ENCODE measurements around the gene CYTH2.

Gene CYTH2

GRCh38 chr19:48496959-48497727 lies 28.0 kb downstream of the CYTH2 start:
- no peak for DNase-seq

- DNase-seq = no peak
These were observed 28.8 kb downstream of the CYTH2 start for GRCh38 chr19:48497728-48498594.

- DNase-seq = no peak
These were observed 29.6 kb downstream of the CYTH2 start for GRCh38 chr19:48498595-48499311.

DNA sequence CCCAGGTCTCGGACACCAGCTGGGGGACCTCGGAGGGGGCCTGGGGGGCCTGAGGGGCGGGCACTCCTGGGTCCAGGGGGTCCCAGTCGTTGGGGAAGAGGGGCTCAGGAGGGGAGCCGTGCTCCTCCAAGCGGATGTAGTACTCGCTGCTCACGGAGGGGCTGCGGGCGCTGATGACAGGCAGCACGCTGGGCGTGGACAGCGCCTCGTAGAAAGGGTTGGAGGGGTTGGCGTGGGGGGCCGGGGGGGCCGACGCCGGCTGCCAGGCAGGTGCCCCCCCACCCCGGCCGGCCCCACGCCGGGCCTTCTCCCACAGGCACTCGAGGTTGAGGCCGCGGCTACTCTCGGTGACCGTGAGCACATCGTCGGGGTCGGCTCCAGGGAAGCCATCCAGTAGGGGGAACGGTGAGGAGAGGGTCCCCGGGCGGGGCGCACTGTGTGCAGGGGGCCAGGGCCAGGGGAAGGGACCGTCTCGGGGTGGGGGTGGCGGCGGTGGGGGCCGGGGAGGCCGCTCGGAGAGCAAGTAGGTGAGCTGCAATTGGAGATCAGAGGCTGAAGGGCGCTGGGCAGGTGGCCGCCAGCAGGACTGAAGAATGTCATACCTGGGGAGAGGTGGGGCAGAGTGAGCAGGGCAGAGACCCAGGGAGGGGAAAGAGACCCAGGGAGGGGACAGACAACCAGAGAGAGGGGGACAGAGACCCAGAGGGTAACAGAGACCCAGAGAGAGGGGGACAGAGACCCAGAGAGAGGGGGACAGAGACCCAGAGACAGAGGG lies 30.3 kb downstream of the CYTH2 start:
- no peak for DNase-seq

DNA sequence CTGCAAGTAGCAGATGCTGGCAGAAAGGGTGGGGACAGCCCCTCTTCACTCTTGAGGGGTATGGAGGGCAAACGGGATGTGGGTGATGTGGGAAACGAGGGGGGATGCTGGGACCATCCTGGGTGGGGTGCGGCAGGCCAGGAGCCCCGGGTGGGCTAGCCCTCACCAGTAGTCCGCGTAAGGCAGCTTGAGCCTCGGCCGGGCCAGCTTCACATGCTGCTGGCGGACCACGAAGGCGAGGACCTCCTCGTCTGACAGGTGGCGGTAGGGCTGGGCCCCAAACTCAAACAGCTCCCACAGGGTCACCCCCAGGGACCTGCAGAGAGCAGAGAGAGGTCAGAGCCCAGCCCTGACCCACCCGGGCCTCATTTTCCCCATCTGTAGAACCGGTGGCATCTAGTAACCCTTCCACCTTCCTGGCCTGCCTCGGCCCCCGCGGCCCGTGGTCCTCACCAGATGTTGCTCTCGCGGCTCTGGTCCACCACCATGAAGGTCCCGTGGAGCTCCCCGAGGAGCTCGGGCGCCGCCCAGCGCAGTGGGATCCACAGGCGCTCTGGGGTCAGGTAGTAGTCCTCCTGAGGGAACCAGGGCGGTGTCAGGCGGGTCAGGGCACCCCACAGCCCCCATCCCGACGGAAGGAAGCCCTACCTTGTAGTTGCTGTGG lies 31.8 kb downstream of the CYTH2 start:
- no peak for DNase-seq

DNA sequence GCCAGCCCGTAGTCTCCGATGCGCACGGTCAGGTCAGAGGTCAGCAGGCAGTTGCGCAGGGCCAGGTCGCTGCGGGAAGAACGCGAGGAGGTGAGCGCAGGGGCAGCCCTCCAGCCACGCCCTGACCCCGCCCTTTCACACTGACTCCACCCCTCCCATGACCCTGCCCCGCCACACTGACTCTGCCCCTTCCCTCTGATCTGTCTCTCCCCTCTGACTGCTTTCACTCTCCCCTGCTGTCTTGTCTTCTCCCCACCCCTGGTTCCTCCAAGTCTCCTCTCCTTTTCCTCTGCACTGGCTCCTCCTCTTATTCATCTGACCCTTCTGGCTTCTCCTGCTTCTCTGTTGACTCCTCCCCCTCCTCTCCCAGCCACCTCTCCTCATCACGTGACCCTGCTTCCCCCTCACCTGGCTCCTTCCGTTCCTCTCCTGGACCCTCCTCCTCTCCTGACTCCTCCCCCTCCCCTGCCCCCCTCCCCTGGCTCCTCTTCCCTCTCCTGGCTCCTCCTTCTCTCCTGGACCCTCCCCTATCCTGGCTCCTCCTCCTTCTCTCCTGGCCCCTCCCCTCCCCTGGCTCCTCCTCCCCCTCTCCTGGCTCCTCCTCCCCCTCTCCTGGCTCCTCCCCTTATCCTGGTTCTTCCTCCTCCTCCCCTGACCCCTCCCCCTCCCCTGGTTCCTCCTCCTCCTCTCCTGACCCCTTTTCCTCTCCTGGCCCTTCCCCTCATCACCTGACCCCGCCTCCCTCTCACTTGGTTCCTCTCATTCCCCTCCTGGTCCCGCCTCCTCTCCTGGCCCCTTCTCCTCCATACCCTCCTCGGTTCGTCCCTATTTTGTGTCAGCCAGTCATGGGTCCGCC lies 32.6 kb downstream of the CYTH2 start:
- DNase-seq = peak; percentile 84 to 86

DNA sequence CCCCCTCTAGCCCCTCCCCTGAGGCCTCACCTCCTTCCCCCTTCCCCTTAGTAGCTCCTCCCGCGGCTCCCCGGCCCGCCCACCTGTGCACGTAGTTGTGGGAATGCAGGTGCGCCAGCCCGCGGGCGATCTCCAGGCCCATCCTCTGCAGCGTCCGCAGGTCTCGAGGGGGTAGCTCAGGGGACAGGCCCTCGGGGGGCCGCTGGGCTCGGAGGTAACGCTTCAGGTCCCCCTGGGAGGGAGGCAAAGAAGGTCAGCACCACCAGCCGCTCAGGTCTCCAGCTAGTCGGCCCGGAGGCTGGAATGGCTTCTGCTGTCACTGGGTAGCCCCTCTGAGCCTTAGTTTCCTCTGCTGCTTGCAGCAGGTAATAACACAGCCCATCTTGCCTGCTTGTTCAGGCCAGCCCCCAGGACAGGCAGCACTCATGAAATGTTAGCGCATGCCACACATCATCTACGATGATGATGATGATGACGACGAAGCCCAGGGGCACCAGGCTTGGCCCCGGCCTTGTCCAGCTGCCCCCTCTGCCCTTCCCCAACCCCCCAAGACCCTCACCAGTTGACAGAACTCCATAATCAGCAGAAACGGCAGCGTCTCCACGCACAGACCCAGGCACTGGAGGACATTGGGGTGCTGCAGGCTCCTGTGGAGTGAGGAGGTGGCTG lies 33.3 kb downstream of the CYTH2 start:
- DNase-seq = no peak

DNA sequence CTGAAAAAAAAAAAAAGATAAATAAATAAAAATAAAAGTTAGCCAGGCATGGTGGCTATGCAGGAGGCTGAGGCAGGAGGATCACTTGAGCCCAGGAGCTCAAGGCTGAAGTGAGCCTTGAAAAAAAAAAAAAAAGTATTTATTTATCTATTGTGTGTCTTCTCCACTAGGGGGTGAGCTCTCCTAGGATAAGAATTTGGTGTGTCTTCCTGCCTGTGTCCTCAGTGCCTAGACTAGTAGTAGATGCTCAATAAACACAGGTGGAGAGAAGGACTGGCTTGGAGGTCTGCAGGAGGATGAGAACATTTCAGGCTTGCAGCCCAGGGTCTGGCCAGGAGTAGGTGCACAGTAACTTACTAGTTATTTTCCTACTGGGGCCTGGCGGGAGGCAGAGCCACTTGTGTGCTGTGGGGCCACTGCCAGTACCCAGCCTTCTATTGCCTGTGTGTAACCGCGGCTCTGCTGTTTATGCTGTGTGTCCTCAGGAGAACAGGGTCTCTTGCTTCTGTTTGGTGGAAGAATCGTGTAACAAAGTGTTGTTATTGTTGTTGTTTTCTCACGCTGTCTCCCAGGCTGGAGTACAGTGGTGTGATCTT lies 37.1 kb downstream of the CYTH2 start:
- DNase-seq = peak in 1 of 2 donors; percentile 76

DNA sequence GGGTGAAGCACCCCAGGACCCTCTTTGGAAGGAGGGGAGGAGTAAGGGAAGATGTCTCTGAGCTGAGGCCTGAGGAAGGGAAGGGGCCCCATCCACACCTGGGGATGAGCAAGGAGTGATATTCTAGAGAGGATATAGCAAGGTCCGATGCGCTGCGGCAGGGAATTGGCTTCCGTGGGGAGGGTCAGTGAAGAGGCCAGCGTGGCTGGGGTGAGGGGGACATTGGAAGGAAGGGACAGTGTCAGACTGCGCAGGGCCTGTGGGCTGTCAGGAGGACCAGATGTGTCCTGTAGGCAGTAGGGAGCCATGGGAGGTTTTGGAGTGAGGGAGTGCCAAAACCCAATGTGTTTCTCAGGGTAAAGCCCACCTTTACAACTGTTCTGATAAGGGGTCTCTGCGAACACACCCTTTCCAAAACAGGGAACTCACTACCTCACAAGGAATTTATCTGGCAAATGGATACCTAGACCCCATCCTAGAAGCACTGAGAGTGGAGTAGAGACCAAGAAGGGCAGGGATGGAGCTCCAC lies 38.8 kb downstream of the CYTH2 start:
- DNase-seq = no peak

DNA sequence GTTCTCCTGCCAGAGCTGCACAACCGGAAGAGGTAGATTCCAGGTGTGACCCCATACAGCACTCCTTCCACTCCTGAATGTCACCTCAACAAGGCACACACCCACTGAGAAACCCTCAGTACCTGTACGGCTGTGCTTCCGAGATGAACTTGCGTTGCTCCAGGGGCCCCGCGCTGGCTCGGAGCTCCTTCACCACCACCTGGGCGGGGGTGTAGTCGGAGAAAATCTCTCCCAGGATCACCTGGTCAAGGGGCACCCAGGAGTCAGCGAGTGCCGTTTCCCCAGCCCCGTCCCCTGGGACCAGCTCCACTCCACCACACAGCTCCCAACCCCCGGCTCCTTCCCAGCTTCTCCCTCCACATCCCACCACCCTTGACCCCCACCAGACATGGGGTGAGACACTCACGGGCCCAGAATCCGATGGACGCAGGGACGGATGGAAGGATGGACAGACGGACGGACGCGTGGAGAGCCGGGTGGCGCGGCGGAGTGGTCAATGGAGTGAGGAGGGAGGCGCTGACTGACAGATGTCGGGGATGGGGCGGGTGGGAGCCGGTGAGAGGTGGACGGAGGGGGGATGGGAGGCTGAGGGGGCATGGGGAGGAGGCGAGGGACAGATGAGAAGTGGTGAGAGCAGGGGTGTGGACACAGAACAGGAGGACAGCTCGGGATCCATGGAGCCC lies 39.7 kb downstream of the CYTH2 start:
- no peak for DNase-seq

DNA sequence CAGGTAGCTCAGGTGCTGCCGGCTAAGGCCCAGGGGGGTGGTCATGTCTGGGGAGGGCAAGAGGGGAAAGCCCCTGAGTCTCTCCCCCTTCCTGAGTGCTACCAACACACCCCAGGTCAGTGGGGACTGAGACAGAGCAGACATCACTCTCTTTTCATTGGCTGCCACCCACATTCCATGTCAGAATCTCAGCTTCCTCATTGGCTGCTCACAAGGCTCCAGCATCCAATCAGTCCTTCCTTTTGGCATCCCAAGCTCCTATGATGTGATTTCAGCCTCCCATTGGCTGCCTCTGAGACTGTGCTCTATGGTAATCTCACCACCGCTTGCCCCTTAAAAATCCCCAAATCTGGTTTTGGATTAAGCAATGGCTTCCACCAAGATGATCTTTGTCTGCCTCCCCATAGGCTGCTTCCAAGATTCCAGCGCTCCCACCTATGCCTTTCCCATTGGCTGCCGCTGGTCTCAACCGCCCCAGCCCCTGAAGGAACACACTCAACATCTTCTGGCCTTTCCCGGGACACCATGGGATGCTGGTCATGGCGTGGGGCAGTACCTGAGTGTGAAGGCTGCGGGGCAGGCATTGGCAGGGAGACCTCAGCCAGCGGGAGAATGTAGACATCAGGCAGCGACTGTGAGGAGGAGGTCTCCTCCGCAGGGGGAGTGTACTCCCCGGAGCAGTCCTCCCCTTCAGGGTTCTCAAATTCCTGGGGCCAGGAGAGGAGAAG lies 40.5 kb downstream of the CYTH2 start:
- DNase-seq = no peak

GRCh38 chr19:48510421-48511268 lies 41.5 kb downstream of the CYTH2 start:
- DNase-seq = peak; percentile 73 to 78

DNA sequence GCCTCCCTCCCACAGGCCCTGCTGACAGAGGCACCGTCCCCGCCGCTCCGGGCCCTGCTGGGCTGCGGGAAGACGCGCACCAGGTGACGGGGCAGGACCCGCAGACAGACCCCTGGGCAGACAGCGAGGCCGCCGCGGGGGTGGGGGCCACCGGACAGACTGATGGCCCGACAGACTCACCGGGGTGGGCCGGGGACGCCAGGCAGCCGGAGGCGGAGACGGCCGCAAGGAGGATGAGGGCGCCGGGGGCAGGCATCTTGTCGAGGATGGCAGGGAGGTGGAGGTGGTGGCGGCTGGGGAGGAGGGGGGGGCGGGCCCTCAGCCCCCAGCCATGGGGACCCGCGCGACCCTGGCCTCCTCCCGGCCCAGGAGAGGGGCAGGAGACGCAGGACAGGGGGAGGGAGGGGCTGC lies 42.2 kb downstream of the CYTH2 start:
- DNase-seq = no peak

DNA sequence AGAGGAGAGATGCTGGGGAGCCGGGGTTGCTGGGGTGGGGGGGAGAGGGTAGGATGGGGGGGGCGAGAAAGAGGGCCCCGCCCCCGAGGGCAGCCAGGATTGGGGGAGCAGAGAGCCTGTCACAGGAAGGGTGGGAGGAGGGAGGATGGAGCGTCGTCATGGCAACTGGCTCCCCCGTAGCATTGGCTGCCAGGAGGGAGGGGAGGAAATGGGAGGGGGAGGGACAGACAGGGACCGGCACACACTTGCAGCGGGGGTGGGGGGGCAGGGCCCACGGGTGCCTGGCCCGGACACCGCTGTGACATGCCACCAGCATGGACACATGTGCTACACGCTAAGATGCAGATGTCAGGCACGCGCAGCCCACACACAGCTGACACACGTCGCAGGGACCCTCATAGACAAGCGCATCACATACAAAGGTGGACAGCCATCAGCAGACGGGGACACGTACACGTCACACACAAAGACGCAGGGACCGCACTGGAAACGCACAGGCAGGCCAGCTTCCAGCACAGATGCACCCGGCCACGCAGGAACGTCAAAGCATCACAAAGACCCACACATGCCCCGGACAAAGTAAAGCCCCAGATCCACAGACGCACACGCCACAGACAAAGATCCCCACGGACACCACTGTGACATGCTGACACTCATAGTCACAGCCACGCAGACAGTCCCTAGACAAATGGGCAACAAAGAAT lies 42.8 kb downstream of the CYTH2 start, which contains the start of gene LMTK3:
LMTK3 (minus strand) TSS at position 36 of the 704 bp plus-strand sequence. CDS start 259 bp downstream, outside the sequence.
- peak; percentile 91 to 94 for DNase-seq

- DNase-seq = peak in 1 of 2 donors; percentile 32
These were observed 43.5 kb downstream of the CYTH2 start for GRCh38 chr19:48512504-48513288.
